Lung (tissue), 12 donors: ENCODE measurements around the gene CYP19A1. TPM values are rescaled to one million over a fixed set of nuclear protein-coding genes. Genes with fewer than 3 reads are reported as not detected.
A peak's percentile ranks its signal among the peaks of the same experiment; 100 is the strongest.

Experiments used
- ATAC-seq: fragments of 200-7000 bp; cut with Tn5 transposase; one replicate; pipeline ENCODE4 v1.9.1; 2020; ENCODE audit warnings: moderate number of reproducible peaks; ENCODE audit not compliant: insufficient read depth, low FRiP score
- DNase-seq, 3 donors: peaks; one replicate each; pipeline ENCODE4 v3.0.0-alpha.2; 2013 to 2017
- H3K27ac ChIP-seq, 2 donors: one replicate each; pipeline ENCODE4 v1.5.1; 2013; ENCODE audit warnings: mild to moderate bottlenecking in 2 of 2, moderate library complexity in 2 of 2, control low read depth in 1 of 2, inconsistent platforms in 1 of 2, low read depth in 1 of 2, low read length in 1 of 2
- H3K27me3 ChIP-seq, 3 donors: one replicate each; pipeline ENCODE4 v1.5.1; 2013; ENCODE audit warnings: low read length in 2 of 3; ENCODE audit not compliant: control insufficient read depth in 3 of 3, insufficient read depth in 3 of 3
- H3K36me3 ChIP-seq, 4 donors: one replicate each; pipeline ENCODE4 v1.5.1; 2013; ENCODE audit warnings: low read length in 4 of 4, mild to moderate bottlenecking in 1 of 4, moderate library complexity in 1 of 4; ENCODE audit not compliant: control insufficient read depth in 4 of 4, insufficient read depth in 4 of 4
- H3K4me1 ChIP-seq, 5 donors: one replicate each; pipeline ENCODE4 v1.5.1; 2013; ENCODE audit warnings: low read length in 5 of 5, mild to moderate bottlenecking in 2 of 5, moderate library complexity in 1 of 5; ENCODE audit not compliant: control insufficient read depth in 5 of 5, insufficient read depth in 5 of 5
- H3K4me3 ChIP-seq: one replicate; pipeline ENCODE4 v1.5.1; 2013; ENCODE audit warnings: mild to moderate bottlenecking, control low read depth, moderate library complexity
- H3K9ac ChIP-seq, 2 donors: one replicate each; pipeline ENCODE4 v1.5.1; 2013; ENCODE audit warnings: low read length in 2 of 2, control low read depth in 1 of 2; ENCODE audit not compliant: insufficient read depth in 1 of 2
- H3K9me3 ChIP-seq, 4 donors: one replicate each; pipeline ENCODE4 v1.5.1; 2013; ENCODE audit warnings: low read length in 3 of 4, mild to moderate bottlenecking in 1 of 4, moderate library complexity in 1 of 4; ENCODE audit not compliant: control insufficient read depth in 4 of 4, insufficient read depth in 3 of 4
- WGBS, 2 donors: extraction: QIAGEN DNeasy Blood & Tissue Kit; methylation state at CpG; one replicate each; pipeline ENCODE4 v1.1.7; 2013; 5-methylcytosine and 5-hydroxymethylcytosine counted together
- polyA plus RNA-seq, 2 donors: library from polyadenylated mRNA; stranded (reverse); fragments of 200-250 nt; gene quantifications; one replicate each; pipeline ENCODE4 v1.2.1, GENCODE V29; 2013
- total RNA-seq, 2 donors: library from RNA; depleted of rRNA in 1 of 2; stranded (reverse); fragments of >200 nt in 1 of 2; gene quantifications; one replicate each; pipeline ENCODE4 v1.2.1, GENCODE V29; 2014 to 2021
- TF ChIP-seq, protein P1 (sequence below): IDR thresholded peaks from 2 replicates; pipeline ENCODE4 v1.5.1; 2012; ENCODE audit warnings: mild to moderate bottlenecking; ENCODE audit errors: control extremely low read depth, extremely low read depth
- donor health status: control.
- donor health status: control.
- donor health status: Bipolar disorder and iron deficiency.
- donor health status: healthy.
- donor health status: DM: yes; HTN: yes; CAD: no.

The CYP19A1 gene
- total and polyA plus RNA-seq, 4 donors = 0.37 to 9.6 (median 2.4) TPM

DNA sequence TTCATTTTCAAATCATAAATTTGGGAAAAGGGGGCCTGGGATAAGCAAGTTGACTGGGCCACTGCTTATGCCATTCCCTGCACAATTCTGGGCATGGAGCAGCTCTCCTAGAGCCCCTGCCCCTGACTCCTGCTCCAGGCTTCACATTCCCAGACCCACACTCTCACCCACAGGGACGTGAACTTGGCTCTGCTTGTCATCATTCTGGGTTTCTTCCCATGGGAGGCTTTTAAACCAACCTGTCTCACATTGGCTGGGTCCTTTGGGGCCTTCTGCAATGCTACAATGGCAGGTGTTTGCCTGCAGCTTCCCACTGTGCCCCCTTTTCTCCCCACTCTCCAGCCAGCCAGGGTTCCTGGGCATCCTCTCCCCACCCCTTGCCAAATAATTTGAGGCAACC, 49.1 kb downstream of the CYP19A1 start:
- H3K27ac ChIP-seq = no peak overlapping the region
- peaks cover 0 to 3% (median 0%) of the 10 kb centered on the region in 5 donors for H3K4me1 ChIP-seq
- H3K9ac ChIP-seq = no peak overlapping the region
- no peaks in the 10 kb centered on the region for H3K36me3 ChIP-seq
- ATAC-seq (no peak), DNase-seq (no peak)
- H3K27me3 ChIP-seq = no peaks in the 10 kb centered on the region
- no peak overlapping the region for H3K4me3 ChIP-seq
- WGBS, 2 donors = 73 to 83% methylated on average over 1 of the region's 1 CpG
- H3K9me3 ChIP-seq = no peaks in the 10 kb centered on the region
- TF ChIP-seq, protein P1, sequence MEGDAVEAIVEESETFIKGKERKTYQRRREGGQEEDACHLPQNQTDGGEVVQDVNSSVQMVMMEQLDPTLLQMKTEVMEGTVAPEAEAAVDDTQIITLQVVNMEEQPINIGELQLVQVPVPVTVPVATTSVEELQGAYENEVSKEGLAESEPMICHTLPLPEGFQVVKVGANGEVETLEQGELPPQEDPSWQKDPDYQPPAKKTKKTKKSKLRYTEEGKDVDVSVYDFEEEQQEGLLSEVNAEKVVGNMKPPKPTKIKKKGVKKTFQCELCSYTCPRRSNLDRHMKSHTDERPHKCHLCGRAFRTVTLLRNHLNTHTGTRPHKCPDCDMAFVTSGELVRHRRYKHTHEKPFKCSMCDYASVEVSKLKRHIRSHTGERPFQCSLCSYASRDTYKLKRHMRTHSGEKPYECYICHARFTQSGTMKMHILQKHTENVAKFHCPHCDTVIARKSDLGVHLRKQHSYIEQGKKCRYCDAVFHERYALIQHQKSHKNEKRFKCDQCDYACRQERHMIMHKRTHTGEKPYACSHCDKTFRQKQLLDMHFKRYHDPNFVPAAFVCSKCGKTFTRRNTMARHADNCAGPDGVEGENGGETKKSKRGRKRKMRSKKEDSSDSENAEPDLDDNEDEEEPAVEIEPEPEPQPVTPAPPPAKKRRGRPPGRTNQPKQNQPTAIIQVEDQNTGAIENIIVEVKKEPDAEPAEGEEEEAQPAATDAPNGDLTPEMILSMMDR = no peak

DNA sequence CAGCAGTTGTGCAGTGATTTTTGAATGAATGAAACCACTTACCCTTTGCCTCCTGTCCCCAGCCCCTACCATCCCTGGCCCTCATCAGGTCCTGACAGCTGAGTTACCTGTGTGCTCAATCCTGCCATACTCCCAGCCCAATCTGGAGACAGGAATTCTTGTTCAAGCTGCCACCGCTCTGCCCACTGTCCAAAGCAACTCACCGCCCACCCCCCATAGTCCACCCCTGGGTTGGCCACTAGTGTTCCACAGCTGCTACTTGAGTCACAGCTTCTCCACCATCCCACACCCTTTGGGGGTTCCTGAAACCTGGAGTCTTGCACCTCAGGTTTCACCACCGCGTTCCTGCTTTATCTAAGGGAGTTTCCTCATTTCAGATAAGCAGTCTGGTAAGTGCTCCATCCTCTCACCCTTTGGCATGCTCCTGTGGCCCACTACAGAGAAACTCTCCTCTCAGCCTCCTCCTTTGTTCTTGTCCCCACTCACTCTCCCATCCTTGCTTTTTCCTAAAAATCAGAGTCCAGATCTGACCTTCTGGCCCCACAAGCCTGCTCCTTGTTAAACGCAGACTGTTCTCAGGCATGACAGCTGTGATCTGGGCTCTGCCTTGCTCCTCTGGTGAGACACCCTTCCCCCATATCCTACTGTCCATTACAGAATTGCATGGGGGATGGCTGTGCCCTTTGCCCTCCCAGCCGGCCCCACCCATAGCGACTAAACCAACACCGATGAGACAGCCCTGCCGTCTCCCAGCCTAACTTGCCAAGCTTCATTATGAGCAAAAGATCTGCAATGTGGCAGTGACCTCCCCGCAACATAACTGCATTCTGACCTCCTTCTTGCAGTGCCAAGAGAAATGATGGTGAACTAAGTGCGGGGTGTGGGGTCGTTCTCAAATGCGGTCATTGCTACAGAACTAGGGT, 50.0 kb downstream of the CYP19A1 start:
- DNase-seq (no peak), ATAC-seq (peak; percentile 47)
- H3K36me3 ChIP-seq = no peaks in the 10 kb centered on the region
- H3K27ac ChIP-seq = no peak overlapping the region
- no peaks in the 10 kb centered on the region for H3K9me3 ChIP-seq
- TF ChIP-seq, protein P1 = no peak
- no peak overlapping the region for H3K9ac ChIP-seq
- H3K27me3 ChIP-seq = no peaks in the 10 kb centered on the region
- 79 to 85% methylated on average over 13 of the region's 13 CpGs for whole genome bisulfite sequencing, 2 donors
- no peak overlapping the region for H3K4me3 ChIP-seq
- H3K4me1 ChIP-seq = peaks cover 0 to 3% (median 0%) of the 10 kb centered on the region in 5 donors

DNA sequence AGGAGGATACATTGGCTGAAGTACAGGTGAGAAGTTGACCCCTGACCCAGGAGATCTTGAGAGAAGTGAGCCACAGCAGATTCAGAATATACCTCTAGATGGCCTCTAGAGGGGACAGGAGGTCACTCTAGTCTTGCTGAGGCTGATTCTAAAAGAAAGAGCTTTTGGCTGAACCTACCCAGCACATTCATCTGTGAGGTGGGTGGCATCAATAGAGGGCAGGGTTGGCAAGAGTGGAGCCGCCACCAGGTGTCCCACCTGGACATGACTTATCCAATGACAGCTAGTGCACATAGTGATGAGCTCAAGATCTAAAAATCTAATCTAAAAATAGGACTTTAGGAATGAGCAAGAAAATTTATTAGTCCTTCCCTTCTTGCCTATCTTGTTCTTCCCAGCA, 51.6 kb downstream of the CYP19A1 start:
- H3K4me3 ChIP-seq = no peak overlapping the region
- H3K9me3 ChIP-seq = no peaks in the 10 kb centered on the region
- no peak overlapping the region for H3K9ac ChIP-seq
- no peaks in the 10 kb centered on the region for H3K36me3 ChIP-seq
- ATAC-seq = no peak
- DNase-seq = no peak
- TF ChIP-seq, protein P1 = no peak
- no peaks in the 10 kb centered on the region for H3K27me3 ChIP-seq
- WGBS, 2 donors = 88 to 91% methylated on average over 1 of the region's 1 CpG
- no peak overlapping the region for H3K27ac ChIP-seq
- peaks cover 0 to 5% (median 0%) of the 10 kb centered on the region in 5 donors for H3K4me1 ChIP-seq
